ENCODE measurements around the gene SLFNL1.

SLFNL1 gene

GRCh38 chr1:41013024-41013423 is 8.5 kb downstream of the SLFNL1 start:
- Histone ChIP-seq H3K9ac (ENCODE audit: low read length) (no peak overlapping the region), H3K79me1 (replicated peaks; ENCODE audit: low read length, poor library complexity, severe bottlenecking) (peaks cover 22% of the 10 kb centered on the region), H3K4ac (ENCODE audit: low read depth in 1 of 2, low read length in 2 of 2) (no peak overlapping the region), H3K18ac (ENCODE audit: low read depth in 1 of 2, low read length in 2 of 2) (no peak overlapping the region), H2AFZ (ENCODE audit: low read depth, low read length) (no peak overlapping the region), H2BK15ac (ENCODE audit: low read depth, poor library complexity, severe bottlenecking) (no peak overlapping the region), H3K9me3 (ENCODE audit: control insufficient read depth, low read length) (no peaks in the 10 kb centered on the region), H2BK120ac (ENCODE audit: low read depth, low read length) (no peak overlapping the region), H3K4me2 (ENCODE audit: low read length, poor library complexity, severe bottlenecking) (no peak overlapping the region), H3K27me3 (ENCODE audit: control insufficient read depth in 1 of 2, insufficient read depth in 1 of 2, low read length in 2 of 2) (no peaks in the 10 kb centered on the region), H4K8ac (ENCODE audit: low read length) (no peak overlapping the region), H3K14ac (ENCODE audit: low read length in 2 of 2) (no peak overlapping the region), H4K91ac (ENCODE audit: low read length) (no peak overlapping the region), H2BK5ac (ENCODE audit: low read depth, low read length, poor library complexity, severe bottlenecking) (no peak overlapping the region), H2AK5ac (ENCODE audit: low read length, severe bottlenecking) (no peak overlapping the region), H2BK12ac (ENCODE audit: low read length in 2 of 2) (no peak overlapping the region), H3K36me3 (ENCODE audit: control insufficient read depth in 1 of 2, insufficient read depth in 2 of 2, low read depth in 1 of 2, low read length in 2 of 2) (peaks cover 69 to 80% of the 10 kb centered on the region in 2 experiments), H3K4me1 (ENCODE audit: control insufficient read depth, insufficient read depth, low read depth, low read length) (peaks cover 6% of the 10 kb centered on the region), H3K23ac (ENCODE audit: low read length in 2 of 2) (no peak overlapping the region), H3K4me3 (ENCODE audit: insufficient read depth in 1 of 2, low read depth in 1 of 2, low read length in 2 of 2) (no peak overlapping the region), H3K27ac (ENCODE audit: low read length, poor library complexity, severe bottlenecking) (no peak overlapping the region)
- 97% methylated on average over 6 of the region's 6 CpGs for WGBS
- no peak for DNase-seq

DNA sequence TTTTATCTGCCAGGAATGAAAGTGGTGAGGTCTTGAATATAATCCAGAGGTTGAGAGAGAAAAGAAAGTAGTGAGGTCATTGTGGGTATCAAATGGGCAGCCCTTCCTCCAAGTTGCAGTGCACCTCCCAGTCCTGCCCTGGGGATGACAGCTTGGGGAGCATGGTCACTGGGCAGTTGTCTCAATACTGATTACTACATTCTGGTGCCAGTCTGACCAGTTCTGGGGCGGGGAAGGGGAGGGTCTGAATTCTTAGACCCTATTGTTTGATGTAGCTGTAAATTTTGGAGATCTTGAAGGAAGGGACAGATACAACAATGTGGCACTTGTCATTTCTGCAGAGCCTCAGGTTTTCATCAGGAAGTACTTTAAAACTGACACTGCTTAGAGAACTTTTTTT is 11.2 kb downstream of the SLFNL1 start:
- Histone ChIP-seq H4K91ac (ENCODE audit: low read length) (no peak overlapping the region), H3K27ac (ENCODE audit: low read length, poor library complexity, severe bottlenecking) (no peak overlapping the region), H2BK120ac (ENCODE audit: low read depth, low read length) (no peak overlapping the region), H3K9ac (ENCODE audit: low read length) (no peak overlapping the region), H2BK12ac (ENCODE audit: low read length in 2 of 2) (no peak overlapping the region), H3K36me3 (ENCODE audit: control insufficient read depth in 1 of 2, insufficient read depth in 2 of 2, low read depth in 1 of 2, low read length in 2 of 2) (peaks cover 64 to 92% of the 10 kb centered on the region in 2 experiments), H3K4me1 (ENCODE audit: control insufficient read depth, insufficient read depth, low read depth, low read length) (peaks cover 13% of the 10 kb centered on the region), H3K4ac (ENCODE audit: low read depth in 1 of 2, low read length in 2 of 2) (no peak overlapping the region), H3K9me3 (ENCODE audit: control insufficient read depth, low read length) (no peaks in the 10 kb centered on the region), H2AFZ (ENCODE audit: low read depth, low read length) (no peak overlapping the region), H3K14ac (ENCODE audit: low read length in 2 of 2) (no peak overlapping the region), H2AK5ac (ENCODE audit: low read length, severe bottlenecking) (no peak overlapping the region), H3K18ac (ENCODE audit: low read depth in 1 of 2, low read length in 2 of 2) (no peak overlapping the region), H2BK15ac (ENCODE audit: low read depth, poor library complexity, severe bottlenecking) (no peak overlapping the region), H3K27me3 (ENCODE audit: control insufficient read depth in 1 of 2, insufficient read depth in 1 of 2, low read length in 2 of 2) (no peaks in the 10 kb centered on the region), H4K8ac (ENCODE audit: low read length) (no peak overlapping the region), H3K4me3 (ENCODE audit: insufficient read depth in 1 of 2, low read depth in 1 of 2, low read length in 2 of 2) (no peak overlapping the region), H2BK5ac (ENCODE audit: low read depth, low read length, poor library complexity, severe bottlenecking) (no peak overlapping the region), H3K79me1 (replicated peaks; ENCODE audit: low read length, poor library complexity, severe bottlenecking) (peaks cover 33% of the 10 kb centered on the region), H3K23ac (ENCODE audit: low read length in 2 of 2) (no peak overlapping the region), H3K4me2 (ENCODE audit: low read length, poor library complexity, severe bottlenecking) (no peak overlapping the region)
- 93% methylated on average over 1 of the region's 1 CpG for whole genome bisulfite sequencing
- DNase-seq = no peak

- Histone ChIP-seq H3K4me2 (ENCODE audit: low read length, poor library complexity, severe bottlenecking) (no peak overlapping the region), H3K4ac (ENCODE audit: low read depth in 1 of 2, low read length in 2 of 2) (no peak overlapping the region), H3K14ac (ENCODE audit: low read length in 2 of 2) (no peak overlapping the region), H2AK5ac (ENCODE audit: low read length, severe bottlenecking) (no peak overlapping the region), H3K27ac (ENCODE audit: low read length, poor library complexity, severe bottlenecking) (no peak overlapping the region), H3K4me1 (ENCODE audit: control insufficient read depth, insufficient read depth, low read depth, low read length) (peaks cover 13% of the 10 kb centered on the region), H2AFZ (ENCODE audit: low read depth, low read length) (no peak overlapping the region), H3K23ac (ENCODE audit: low read length in 2 of 2) (no peak overlapping the region), H2BK120ac (ENCODE audit: low read depth, low read length) (no peak overlapping the region), H2BK12ac (ENCODE audit: low read length in 2 of 2) (no peak overlapping the region), H3K9ac (ENCODE audit: low read length) (no peak overlapping the region), H2BK15ac (ENCODE audit: low read depth, poor library complexity, severe bottlenecking) (no peak overlapping the region), H2BK5ac (ENCODE audit: low read depth, low read length, poor library complexity, severe bottlenecking) (no peak overlapping the region), H4K91ac (ENCODE audit: low read length) (no peak overlapping the region), H3K27me3 (ENCODE audit: control insufficient read depth in 1 of 2, insufficient read depth in 1 of 2, low read length in 2 of 2) (no peaks in the 10 kb centered on the region), H3K18ac (ENCODE audit: low read depth in 1 of 2, low read length in 2 of 2) (no peak overlapping the region), H3K79me1 (replicated peaks; ENCODE audit: low read length, poor library complexity, severe bottlenecking) (peaks cover 31% of the 10 kb centered on the region), H4K8ac (ENCODE audit: low read length) (no peak overlapping the region), H3K36me3 (ENCODE audit: control insufficient read depth in 1 of 2, insufficient read depth in 2 of 2, low read depth in 1 of 2, low read length in 2 of 2) (peaks cover 60 to 88% of the 10 kb centered on the region in 2 experiments), H3K4me3 (ENCODE audit: insufficient read depth in 1 of 2, low read depth in 1 of 2, low read length in 2 of 2) (no peak overlapping the region), H3K9me3 (ENCODE audit: control insufficient read depth, low read length) (no peaks in the 10 kb centered on the region)
- no peak for DNase-seq
- WGBS = 97% methylated on average over 8 of the region's 8 CpGs
These were observed 12.1 kb downstream of the SLFNL1 start for GRCh38 chr1:41009466-41009865.

DNA sequence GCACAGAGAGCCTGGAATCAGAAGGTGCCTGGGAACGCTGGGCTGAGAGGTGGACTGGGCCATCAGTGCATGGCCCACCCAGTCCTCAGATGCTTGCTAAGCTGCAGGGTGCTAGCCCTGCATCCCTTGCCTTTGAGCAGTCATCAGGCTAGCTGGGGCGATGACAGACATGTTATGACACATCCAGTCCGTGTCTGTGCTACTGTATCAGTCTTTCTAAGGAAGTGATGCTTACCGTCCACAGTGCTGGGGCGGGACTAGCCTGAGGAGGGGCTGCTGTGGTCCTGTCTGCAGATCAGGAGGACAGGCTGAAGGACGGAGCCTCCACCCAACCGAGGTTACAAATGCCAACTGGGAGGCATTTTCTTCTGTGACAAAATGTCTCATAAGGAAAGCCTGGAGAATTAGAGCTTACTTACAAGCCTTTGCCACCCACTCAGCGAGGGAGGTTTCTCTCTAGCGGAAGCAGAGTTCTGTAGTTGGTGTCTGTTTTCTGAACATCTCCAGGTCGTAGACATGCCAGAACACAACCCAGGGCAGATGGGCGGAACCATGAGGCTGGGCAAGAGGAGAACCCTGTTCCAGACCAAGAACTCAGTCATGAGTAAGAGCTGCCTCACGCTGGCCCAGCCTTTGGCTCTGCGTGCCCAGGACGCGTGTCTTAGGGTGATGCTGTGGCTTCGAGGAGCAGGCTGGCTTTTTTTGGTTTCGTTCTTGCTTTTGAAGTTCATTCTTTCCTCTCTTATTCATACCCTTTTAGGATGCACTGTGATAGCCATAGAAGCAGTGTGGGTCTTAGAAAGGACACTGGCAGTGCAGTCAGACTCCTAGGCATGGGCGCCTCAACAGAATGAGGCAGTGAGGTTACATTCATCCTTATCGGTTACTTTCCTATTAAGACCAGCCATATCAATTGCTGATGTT is 14.3 kb downstream of the SLFNL1 start:
- Histone ChIP-seq H4K8ac (ENCODE audit: low read length) (no peak overlapping the region), H3K4me3 (ENCODE audit: insufficient read depth in 1 of 2, low read depth in 1 of 2, low read length in 2 of 2) (no peak overlapping the region), H2BK12ac (ENCODE audit: low read length in 2 of 2) (no peak overlapping the region), H3K14ac (ENCODE audit: low read length in 2 of 2) (no peak overlapping the region), H3K4me2 (ENCODE audit: low read length, poor library complexity, severe bottlenecking) (no peak overlapping the region), H2BK5ac (ENCODE audit: low read depth, low read length, poor library complexity, severe bottlenecking) (no peak overlapping the region), H3K9me3 (ENCODE audit: control insufficient read depth, low read length) (no peaks in the 10 kb centered on the region), H2AFZ (ENCODE audit: low read depth, low read length) (no peak overlapping the region), H2AK5ac (ENCODE audit: low read length, severe bottlenecking) (no peak overlapping the region), H3K79me1 (replicated peaks; ENCODE audit: low read length, poor library complexity, severe bottlenecking) (peaks cover 33% of the 10 kb centered on the region), H3K27ac (ENCODE audit: low read length, poor library complexity, severe bottlenecking) (no peak overlapping the region), H3K9ac (ENCODE audit: low read length) (no peak overlapping the region), H3K36me3 (ENCODE audit: control insufficient read depth in 1 of 2, insufficient read depth in 2 of 2, low read depth in 1 of 2, low read length in 2 of 2) (peaks cover 48 to 90% of the 10 kb centered on the region in 2 experiments), H3K4ac (ENCODE audit: low read depth in 1 of 2, low read length in 2 of 2) (no peak overlapping the region), H4K91ac (ENCODE audit: low read length) (no peak overlapping the region), H3K27me3 (ENCODE audit: control insufficient read depth in 1 of 2, insufficient read depth in 1 of 2, low read length in 2 of 2) (no peaks in the 10 kb centered on the region), H2BK120ac (ENCODE audit: low read depth, low read length) (no peak overlapping the region), H3K23ac (ENCODE audit: low read length in 2 of 2) (no peak overlapping the region), H3K18ac (ENCODE audit: low read depth in 1 of 2, low read length in 2 of 2) (no peak overlapping the region), H3K4me1 (ENCODE audit: control insufficient read depth, insufficient read depth, low read depth, low read length) (peaks cover 24% of the 10 kb centered on the region), H2BK15ac (ENCODE audit: low read depth, poor library complexity, severe bottlenecking) (no peak overlapping the region)
- 93% methylated on average over 17 of the region's 19 CpGs for WGBS
- no peak for DNase-seq

Data from mesenchymal stem cell (in vitro differentiated cells and primary cell).